Measurements from ENCODE around the gene CD55.

Gene CD55

DNA sequence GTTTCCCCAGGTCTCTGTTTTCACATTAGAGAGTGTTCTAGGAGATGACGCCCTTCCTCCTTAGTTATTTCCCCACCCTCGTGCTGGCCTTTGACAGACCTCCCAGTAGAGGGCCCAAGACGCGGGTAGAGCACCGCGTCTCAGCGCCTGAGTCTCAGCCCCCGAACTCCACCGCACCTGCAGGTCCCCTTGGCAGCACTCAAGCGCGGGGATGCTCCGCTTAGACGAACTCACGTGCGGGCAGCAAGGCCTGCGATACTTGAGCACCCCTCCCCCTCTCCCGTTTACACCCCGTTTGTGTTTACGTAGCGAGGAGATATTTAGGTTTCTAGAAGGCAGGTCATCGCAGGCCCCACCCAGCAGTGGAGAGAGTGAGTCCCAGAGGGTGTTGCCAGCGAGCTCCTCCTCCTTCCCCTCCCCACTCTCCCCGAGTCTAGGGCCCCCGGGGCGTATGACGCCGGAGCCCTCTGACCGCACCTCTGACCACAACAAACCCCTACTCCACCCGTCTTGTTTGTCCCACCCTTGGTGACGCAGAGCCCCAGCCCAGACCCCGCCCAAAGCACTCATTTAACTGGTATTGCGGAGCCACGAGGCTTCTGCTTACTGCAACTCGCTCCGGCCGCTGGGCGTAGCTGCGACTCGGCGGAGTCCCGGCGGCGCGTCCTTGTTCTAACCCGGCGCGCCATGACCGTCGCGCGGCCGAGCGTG, at the start of gene CD55:
Gene CD55 (plus strand): TSS at position 600 of the 711 bp plus-strand sequence. CDS start 88 bp downstream, at position 688.
- peak; percentile 86 to 97 (median 94) for DNase-seq

GRCh38 chr1:207274882-207275281, 46.6 kb upstream of the CD55 start:
- DNase-seq, result no peak

DNA sequence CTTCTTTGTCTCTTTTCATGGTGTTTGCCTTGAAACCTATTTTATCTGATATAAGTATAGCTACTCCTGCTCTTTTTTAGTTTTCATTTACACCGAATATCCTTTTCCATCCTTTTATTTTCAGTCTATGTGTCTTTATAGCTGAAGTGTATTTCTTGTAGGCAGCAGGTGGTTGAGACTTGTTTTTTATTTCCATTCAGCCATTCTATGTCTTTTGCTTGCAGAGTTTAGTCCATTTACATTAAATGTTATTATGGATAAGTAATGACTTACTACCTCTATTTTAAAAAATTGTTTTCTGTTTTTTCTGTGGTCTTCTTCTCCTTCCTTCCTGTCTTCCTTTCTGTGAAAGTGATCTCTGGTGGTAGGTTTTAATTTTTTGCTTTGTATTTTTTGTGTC, 45.0 kb upstream of the CD55 start:
- no peak for DNase-seq

DNA sequence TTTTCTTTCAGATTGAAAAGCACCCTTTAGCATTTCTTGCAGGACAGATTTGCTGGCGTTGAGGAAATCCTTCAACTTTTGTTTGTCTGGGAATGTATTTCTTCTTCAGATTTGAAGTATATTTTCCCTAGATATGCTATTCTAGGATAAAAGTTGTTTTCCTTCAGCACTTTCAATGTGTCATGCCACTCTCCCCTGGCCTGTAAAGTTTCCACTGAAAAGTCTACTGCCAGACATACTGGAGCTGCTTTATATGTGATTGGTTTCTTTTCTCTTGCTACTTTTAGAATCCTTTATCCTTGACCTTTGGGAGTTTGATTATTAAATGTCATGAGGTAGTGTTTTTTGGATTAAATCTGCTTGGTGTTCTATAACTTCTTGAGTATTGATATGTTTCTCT, 44.2 kb upstream of the CD55 start:
- DNase-seq, result no peak

- DNase-seq, result no peak
These were observed 41.8 kb upstream of the CD55 start for GRCh38 chr1:207279652-207280051.

GRCh38 chr1:207280706-207281105, 40.8 kb upstream of the CD55 start:
- no peak for DNase-seq

GRCh38 chr1:207282058-207282457, 39.4 kb upstream of the CD55 start:
- no peak for DNase-seq

DNA sequence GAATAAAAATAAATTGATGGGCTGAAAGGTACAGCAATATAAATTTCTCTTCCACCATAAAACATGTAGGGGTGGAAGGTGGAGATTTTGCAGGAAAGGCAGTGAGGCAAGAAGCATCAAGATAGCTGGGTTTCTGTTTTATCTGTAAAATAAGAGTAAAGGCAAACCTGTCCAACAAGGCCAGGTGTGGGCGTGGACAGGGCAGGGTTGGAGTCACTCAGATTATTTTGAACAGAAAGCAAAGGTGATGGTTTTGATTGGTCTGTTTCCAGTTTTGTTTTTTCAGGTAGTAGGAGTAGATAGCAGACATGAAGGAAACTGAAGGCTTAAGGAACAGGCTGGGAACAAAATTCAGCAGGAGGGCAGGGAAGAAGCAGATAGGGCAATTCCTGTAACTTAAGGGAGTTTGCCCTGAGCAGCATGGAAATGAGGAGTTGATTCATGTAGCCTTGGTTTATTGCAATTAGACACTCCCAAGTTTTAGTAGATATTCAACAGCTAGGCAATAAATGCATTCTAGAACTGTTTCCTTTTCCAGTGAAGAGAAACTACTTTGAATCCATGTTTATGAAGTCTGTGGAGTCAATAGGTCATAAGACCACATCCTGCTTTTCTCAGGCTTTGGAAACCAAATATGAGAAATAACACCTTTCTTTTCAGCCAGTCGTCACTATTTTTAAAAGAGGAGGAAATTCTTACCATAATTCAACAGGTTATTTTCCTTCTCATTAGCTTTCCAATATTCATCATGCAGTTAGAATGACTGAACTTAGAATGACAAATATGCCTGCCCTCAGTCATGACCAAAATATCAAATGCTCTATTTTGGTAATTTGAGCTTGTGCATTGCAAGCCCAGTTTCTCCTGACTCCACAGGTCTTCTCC, 38.7 kb upstream of the CD55 start:
- DNase-seq, result no peak

GRCh38 chr1:207283421-207283820, 38.1 kb upstream of the CD55 start:
- no peak for DNase-seq

GRCh38 chr1:207284209-207284897, 37.1 kb upstream of the CD55 start:
- no peak for DNase-seq

GRCh38 chr1:207286786-207287468, 34.6 kb upstream of the CD55 start:
- no peak for DNase-seq

- no peak for DNase-seq
These were observed 33.2 kb upstream of the CD55 start for GRCh38 chr1:207288315-207288714.

GRCh38 chr1:207289756-207290155, 31.7 kb upstream of the CD55 start:
- no peak for DNase-seq

DNA sequence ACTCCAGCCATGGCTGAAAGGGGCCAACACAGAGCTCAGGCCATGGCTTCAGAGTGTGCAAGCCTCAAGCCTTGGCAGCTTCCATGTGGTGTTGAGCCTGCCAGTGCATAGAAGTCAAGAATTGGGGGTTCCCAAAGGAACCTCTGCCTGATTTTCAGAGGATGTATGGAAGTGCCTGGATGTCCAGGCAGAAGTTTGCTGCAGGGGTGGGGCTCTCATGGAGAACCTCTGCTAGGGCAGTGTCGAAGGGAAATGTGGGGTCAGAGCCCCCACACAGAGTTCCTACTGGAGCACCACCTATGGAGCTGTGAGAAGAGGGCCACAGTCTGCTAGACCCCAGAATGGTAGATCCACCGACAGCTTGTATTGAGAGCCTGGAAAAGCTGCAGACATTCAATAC, 29.8 kb upstream of the CD55 start:
- DNase-seq, result no peak

- DNase-seq, result no peak
These were observed 23.3 kb upstream of the CD55 start for GRCh38 chr1:207298186-207298585.

- no peak for DNase-seq
These were observed 22.7 kb upstream of the CD55 start for GRCh38 chr1:207298636-207299398.

DNA sequence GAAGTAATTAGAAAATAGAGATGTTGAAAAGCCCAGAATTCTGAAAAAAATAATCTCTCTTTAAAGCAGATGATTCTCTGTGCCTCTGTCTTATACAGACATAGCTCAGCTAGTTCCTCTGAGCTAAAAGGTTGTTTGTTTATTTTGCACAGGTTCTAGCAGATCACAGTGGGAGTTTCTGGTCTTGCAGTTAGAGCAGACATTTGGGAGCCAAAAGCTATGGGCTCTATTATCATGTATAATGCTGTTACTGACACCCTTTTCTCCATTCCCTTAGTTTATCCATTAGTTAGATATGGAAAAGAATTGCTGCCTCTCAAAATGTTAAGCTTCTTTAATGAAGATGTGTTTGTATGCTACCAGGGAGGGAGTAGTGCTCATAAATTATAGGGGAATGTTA, 20.5 kb upstream of the CD55 start:
- DNase-seq, result no peak

DNA sequence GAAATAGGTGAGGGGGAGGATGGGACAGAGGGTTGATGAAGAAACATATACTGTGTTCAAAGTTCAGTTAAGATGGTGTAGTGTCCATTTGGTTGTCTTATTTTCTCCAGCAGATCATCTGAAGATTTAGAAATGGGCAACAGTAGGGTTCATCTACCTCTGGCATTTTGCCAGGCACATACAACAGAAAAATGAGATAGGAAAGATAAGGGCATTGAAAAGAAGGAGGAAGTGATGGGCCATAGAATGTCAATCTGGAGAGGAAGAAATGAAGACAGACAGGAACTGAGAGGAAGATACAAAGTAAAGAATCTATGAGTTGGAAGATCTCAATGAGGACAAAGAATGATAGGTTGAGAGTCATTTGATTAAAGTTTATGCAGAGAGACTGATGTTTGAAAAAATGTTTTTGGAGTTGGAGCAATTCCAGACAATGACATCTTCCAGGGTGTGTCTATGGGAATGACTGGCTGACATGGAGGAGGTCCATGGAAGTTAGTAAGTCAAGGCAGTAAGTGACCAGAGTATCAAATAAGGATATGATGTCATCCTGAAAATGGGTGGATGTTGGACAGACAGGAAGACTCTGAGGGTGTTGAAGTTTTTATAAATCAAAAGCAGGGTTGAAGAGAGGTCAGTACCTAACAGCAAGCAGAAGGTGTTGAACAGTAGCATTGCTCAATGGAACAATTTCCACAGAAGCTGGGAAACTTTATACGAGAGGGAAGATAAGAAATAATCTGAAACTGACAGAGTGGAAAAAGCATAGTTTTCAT, 18.7 kb upstream of the CD55 start:
- DNase-seq, result no peak

DNA sequence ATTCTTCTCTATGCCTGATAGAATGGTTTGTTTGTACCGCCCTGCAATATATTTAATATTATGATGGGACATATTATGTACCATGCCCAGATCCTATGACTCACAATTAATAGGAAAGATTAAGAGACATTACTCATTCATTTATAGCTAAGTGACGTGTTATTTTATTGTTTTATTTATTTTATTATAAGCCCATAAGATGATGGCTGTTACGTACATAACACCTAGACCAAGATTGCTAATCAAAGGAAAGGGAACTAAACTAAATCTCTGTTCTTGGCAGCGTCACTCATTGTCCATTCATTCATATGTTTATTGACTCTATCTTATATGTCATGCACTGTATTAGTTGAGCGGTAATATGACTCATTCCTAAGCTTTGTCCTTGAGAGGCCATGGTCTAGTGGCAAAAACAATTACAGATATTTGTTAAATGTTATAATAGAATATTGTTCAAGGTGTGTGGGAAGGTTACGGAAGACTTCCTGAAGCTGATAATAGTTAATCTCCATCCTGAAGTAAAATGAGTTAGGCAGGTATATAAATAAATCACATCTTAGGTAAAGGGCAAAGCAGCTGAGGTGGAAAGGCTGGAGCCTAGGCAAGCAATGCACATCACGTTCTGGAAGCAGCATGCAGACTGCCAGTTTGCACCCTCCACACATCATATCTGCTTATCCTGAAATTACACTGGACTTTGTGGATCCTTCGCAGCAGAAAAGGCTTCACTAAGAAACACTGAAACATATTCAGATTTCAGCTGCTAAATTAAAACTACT, 16.6 kb upstream of the CD55 start:
- no peak for DNase-seq

- DNase-seq, result no peak
These were observed 16.0 kb upstream of the CD55 start for GRCh38 chr1:207305489-207305873.

DNA sequence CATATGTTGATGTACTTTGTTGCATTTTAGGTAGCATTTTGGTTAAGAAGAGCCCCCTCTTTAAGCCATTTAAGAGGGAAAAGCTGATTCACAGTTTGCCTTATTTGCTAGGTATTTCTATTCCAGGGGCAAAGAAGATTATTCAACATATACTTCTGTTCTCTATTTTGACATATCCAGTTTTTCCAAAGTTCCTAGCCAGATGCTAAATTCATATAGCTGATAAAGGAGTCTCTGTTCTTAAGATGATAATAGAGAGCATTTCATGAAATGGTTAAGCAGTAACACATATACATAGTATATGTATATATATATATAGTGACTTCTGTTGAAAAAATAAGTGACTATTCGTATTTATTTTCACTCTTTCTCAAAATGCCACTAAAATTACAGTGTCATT, 15.5 kb upstream of the CD55 start:
- no peak for DNase-seq
